Measurements from ENCODE around the gene OR4C45.

DNA sequence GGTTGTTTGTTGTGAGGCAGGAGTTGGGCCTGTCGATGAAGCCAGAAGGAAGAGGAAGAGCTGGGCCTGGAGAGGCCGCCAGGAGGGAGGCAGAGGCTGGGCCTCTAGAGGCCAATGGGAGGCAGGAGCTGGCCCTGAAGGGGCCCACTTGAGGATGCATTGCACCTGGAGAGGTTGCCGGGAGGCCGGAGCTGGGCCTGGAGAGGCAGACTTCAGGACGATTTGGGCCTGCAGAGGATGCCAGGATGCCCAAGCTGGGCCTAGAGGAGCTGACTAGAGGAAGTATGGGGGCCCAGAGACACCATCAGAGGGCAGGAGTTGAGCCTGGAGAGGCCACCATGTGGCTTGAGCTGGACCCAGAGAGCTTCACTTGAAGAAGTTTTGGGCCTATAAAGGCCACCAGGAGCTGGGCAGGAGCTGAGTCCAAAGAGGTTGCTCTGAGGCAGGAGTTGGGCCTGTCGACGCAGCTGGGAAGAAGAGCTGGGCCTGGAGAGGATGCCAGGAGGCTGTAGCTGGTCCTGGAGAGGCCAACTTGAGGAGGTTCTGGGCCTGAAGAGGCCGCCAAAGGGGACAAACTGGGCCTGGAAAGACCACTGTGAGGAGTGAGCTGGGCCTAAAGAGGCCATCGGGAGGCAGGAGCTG lies 39.0 kb downstream of the OR4C45 start:
- TF ChIP-seq, protein P1, sequence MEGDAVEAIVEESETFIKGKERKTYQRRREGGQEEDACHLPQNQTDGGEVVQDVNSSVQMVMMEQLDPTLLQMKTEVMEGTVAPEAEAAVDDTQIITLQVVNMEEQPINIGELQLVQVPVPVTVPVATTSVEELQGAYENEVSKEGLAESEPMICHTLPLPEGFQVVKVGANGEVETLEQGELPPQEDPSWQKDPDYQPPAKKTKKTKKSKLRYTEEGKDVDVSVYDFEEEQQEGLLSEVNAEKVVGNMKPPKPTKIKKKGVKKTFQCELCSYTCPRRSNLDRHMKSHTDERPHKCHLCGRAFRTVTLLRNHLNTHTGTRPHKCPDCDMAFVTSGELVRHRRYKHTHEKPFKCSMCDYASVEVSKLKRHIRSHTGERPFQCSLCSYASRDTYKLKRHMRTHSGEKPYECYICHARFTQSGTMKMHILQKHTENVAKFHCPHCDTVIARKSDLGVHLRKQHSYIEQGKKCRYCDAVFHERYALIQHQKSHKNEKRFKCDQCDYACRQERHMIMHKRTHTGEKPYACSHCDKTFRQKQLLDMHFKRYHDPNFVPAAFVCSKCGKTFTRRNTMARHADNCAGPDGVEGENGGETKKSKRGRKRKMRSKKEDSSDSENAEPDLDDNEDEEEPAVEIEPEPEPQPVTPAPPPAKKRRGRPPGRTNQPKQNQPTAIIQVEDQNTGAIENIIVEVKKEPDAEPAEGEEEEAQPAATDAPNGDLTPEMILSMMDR (IDR thresholded peaks at IDR 0.05), result no peak
- no peak for TF ChIP-seq SIN3A (IDR thresholded peaks at IDR 0.05; ENCODE audit: borderline replicate concordance, insufficient read depth, low read depth, low read length)
- TF ChIP-seq POLR2AphosphoS5 (IDR thresholded peaks at IDR 0.05; ENCODE audit: low read depth, low read length), result no peak
- TF ChIP-seq, protein P2, sequence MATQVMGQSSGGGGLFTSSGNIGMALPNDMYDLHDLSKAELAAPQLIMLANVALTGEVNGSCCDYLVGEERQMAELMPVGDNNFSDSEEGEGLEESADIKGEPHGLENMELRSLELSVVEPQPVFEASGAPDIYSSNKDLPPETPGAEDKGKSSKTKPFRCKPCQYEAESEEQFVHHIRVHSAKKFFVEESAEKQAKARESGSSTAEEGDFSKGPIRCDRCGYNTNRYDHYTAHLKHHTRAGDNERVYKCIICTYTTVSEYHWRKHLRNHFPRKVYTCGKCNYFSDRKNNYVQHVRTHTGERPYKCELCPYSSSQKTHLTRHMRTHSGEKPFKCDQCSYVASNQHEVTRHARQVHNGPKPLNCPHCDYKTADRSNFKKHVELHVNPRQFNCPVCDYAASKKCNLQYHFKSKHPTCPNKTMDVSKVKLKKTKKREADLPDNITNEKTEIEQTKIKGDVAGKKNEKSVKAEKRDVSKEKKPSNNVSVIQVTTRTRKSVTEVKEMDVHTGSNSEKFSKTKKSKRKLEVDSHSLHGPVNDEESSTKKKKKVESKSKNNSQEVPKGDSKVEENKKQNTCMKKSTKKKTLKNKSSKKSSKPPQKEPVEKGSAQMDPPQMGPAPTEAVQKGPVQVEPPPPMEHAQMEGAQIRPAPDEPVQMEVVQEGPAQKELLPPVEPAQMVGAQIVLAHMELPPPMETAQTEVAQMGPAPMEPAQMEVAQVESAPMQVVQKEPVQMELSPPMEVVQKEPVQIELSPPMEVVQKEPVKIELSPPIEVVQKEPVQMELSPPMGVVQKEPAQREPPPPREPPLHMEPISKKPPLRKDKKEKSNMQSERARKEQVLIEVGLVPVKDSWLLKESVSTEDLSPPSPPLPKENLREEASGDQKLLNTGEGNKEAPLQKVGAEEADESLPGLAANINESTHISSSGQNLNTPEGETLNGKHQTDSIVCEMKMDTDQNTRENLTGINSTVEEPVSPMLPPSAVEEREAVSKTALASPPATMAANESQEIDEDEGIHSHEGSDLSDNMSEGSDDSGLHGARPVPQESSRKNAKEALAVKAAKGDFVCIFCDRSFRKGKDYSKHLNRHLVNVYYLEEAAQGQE (IDR thresholded peaks at IDR 0.05; ENCODE audit: insufficient read depth in 1 of 2, low read depth in 2 of 2, low read length in 1 of 2), result no peak

Measured in Panc1 (cell line).